Lung (tissue), 12 donors: ENCODE measurements around the gene LMTK2. TPM values are rescaled to one million over a fixed set of nuclear protein-coding genes. Genes with fewer than 3 reads are reported as not detected.

Experiments used
- ATAC-seq: fragments of 200-7000 bp; cut with Tn5 transposase; one replicate; pipeline ENCODE4 v1.9.1; 2020; ENCODE audit warnings: moderate number of reproducible peaks; ENCODE audit not compliant: insufficient read depth, low FRiP score
- DNase-seq, 3 donors: peaks; one replicate each; pipeline ENCODE4 v3.0.0-alpha.2; 2013 to 2017
- H3K27ac ChIP-seq, 2 donors: one replicate each; pipeline ENCODE4 v1.5.1; 2013; ENCODE audit warnings: mild to moderate bottlenecking in 2 of 2, moderate library complexity in 2 of 2, control low read depth in 1 of 2, inconsistent platforms in 1 of 2, low read depth in 1 of 2, low read length in 1 of 2
- H3K27me3 ChIP-seq, 3 donors: one replicate each; pipeline ENCODE4 v1.5.1; 2013; ENCODE audit warnings: low read length in 2 of 3; ENCODE audit not compliant: control insufficient read depth in 3 of 3, insufficient read depth in 3 of 3
- H3K36me3 ChIP-seq, 4 donors: one replicate each; pipeline ENCODE4 v1.5.1; 2013; ENCODE audit warnings: low read length in 4 of 4, mild to moderate bottlenecking in 1 of 4, moderate library complexity in 1 of 4; ENCODE audit not compliant: control insufficient read depth in 4 of 4, insufficient read depth in 4 of 4
- H3K4me1 ChIP-seq, 5 donors: one replicate each; pipeline ENCODE4 v1.5.1; 2013; ENCODE audit warnings: low read length in 5 of 5, mild to moderate bottlenecking in 2 of 5, moderate library complexity in 1 of 5; ENCODE audit not compliant: control insufficient read depth in 5 of 5, insufficient read depth in 5 of 5
- H3K4me3 ChIP-seq: one replicate; pipeline ENCODE4 v1.5.1; 2013; ENCODE audit warnings: mild to moderate bottlenecking, control low read depth, moderate library complexity
- H3K9ac ChIP-seq, 2 donors: one replicate each; pipeline ENCODE4 v1.5.1; 2013; ENCODE audit warnings: low read length in 2 of 2, control low read depth in 1 of 2; ENCODE audit not compliant: insufficient read depth in 1 of 2
- H3K9me3 ChIP-seq, 4 donors: one replicate each; pipeline ENCODE4 v1.5.1; 2013; ENCODE audit warnings: low read length in 3 of 4, mild to moderate bottlenecking in 1 of 4, moderate library complexity in 1 of 4; ENCODE audit not compliant: control insufficient read depth in 4 of 4, insufficient read depth in 3 of 4
- WGBS, 2 donors: extraction: QIAGEN DNeasy Blood & Tissue Kit; methylation state at CpG; one replicate each; pipeline ENCODE4 v1.1.7; 2013; 5-methylcytosine and 5-hydroxymethylcytosine counted together
- polyA plus RNA-seq, 2 donors: library from polyadenylated mRNA; stranded (reverse); fragments of 200-250 nt; gene quantifications; one replicate each; pipeline ENCODE4 v1.2.1, GENCODE V29; 2013
- total RNA-seq, 2 donors: library from RNA; depleted of rRNA in 1 of 2; stranded (reverse); fragments of >200 nt in 1 of 2; gene quantifications; one replicate each; pipeline ENCODE4 v1.2.1, GENCODE V29; 2014 to 2021
- TF ChIP-seq, protein P1 (sequence below): IDR thresholded peaks from 2 replicates; pipeline ENCODE4 v1.5.1; 2012; ENCODE audit warnings: mild to moderate bottlenecking; ENCODE audit errors: control extremely low read depth, extremely low read depth
- donor health status: control.
- donor health status: control.
- donor health status: Bipolar disorder and iron deficiency.
- donor health status: healthy.
- donor health status: DM: yes; HTN: yes; CAD: no.

LMTK2 gene
- total and polyA plus RNA-seq, 4 donors: 6.6 to 25.8 (median 15.7) TPM

DNA sequence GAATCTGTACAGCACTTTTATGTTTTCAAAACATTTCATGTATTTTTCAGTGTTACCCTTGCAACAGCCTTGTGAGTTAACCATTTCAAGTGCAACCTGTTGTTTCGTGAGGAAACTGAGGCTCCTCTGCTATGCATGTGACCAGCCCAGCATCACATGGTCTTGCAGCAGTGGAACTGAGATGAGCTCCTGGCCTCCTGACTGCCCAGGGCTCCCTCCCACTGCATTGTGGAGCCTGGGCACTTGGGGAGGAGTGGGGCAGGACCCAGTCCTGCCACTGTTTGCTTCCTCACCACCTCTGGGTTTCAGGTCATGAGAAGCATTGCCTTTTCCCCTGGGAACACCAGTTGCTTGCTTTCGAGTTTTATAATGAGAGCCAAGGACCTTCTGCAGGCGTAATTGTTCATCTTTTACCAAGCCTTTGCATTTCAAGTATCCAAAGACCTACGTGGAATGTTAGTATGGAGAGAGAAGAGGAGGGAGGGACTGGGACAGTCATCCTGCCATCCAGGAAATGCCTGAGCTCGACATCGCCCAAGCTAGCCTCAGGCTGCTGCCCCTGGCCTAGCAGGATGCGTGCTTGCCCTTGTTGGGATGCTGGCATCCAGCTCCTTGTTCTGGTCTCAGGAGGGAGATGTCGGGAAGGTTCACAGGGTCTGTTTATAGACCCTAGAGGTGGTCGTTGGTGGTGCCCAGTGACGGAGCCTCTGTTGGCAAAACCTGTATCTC, 72.3 kb downstream of the LMTK2 start:
- DNase-seq (no peak), ATAC-seq (no peak)
- H3K27me3 ChIP-seq: no peaks in the 10 kb centered on the region
- no peak overlapping the region for H3K4me3 ChIP-seq
- H3K9me3 ChIP-seq: no peaks in the 10 kb centered on the region
- peaks cover 0 to 18% (median 5%) of the 10 kb centered on the region in 4 donors for H3K36me3 ChIP-seq
- peaks cover 0 to 6% (median 0%) of the 10 kb centered on the region in 5 donors for H3K4me1 ChIP-seq
- TF ChIP-seq, protein P1, sequence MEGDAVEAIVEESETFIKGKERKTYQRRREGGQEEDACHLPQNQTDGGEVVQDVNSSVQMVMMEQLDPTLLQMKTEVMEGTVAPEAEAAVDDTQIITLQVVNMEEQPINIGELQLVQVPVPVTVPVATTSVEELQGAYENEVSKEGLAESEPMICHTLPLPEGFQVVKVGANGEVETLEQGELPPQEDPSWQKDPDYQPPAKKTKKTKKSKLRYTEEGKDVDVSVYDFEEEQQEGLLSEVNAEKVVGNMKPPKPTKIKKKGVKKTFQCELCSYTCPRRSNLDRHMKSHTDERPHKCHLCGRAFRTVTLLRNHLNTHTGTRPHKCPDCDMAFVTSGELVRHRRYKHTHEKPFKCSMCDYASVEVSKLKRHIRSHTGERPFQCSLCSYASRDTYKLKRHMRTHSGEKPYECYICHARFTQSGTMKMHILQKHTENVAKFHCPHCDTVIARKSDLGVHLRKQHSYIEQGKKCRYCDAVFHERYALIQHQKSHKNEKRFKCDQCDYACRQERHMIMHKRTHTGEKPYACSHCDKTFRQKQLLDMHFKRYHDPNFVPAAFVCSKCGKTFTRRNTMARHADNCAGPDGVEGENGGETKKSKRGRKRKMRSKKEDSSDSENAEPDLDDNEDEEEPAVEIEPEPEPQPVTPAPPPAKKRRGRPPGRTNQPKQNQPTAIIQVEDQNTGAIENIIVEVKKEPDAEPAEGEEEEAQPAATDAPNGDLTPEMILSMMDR: no peak
- H3K27ac ChIP-seq: peak overlapping the region in 1 of 2 donors; percentile 89
- WGBS, 2 donors: 76 to 84% methylated on average over 10 of the region's 10 CpGs
- no peak overlapping the region for H3K9ac ChIP-seq

DNA sequence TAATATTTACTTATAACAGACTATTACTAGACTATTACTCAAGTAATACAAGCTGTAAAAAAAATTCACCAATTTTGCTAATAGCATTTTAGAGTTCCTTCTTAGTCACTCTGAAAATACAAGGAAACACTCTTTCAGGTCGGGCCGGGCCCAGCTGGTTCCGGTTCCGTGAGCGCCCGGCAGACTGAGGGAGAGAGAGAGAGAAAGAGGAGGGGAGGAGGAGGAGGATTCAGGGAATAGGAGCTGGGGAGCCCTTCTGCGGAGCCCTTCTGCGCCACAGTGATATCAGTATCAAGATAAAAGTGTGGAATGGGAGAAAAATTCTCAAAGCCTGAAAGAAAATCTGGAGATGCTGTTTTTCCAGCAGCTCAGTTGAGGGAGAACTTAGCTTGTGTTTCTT, 74.1 kb downstream of the LMTK2 start:
- DNase-seq (no peak), ATAC-seq (no peak)
- H3K36me3 ChIP-seq: peaks cover 0 to 9% (median under 1%) of the 10 kb centered on the region in 4 donors
- H3K4me3 ChIP-seq: no peak overlapping the region
- 81 to 86% methylated on average over 8 of the region's 8 CpGs for WGBS, 2 donors
- TF ChIP-seq, protein P1: no peak
- peaks cover 0 to 6% (median 0%) of the 10 kb centered on the region in 5 donors for H3K4me1 ChIP-seq
- H3K9me3 ChIP-seq: no peaks in the 10 kb centered on the region
- no peak overlapping the region for H3K9ac ChIP-seq
- H3K27ac ChIP-seq: no peak overlapping the region
- H3K27me3 ChIP-seq: no peaks in the 10 kb centered on the region

DNA sequence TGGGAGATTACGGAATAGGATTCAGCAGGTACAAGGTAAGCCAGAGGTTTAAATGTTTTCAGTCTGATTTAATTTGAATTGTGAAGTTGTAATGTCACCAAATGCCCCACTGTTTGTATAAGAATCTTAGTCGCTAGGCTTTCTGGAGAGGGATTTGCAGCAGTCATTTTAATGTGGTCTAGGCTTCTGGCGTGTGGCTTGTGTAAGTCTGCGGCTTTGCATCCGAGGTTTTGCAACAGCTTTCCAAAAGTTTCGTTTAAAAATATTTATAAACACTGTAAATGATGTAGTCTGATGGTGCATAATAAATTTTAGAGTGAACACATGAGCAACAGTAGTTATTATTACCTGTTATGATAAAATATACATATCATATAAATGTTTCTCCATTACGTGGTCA, 78.4 kb downstream of the LMTK2 start:
- Histone ChIP-seq H3K4me3 (no peak overlapping the region), H3K27me3 (no peaks in the 10 kb centered on the region), H3K36me3 (peaks cover 0 to 17% (median 5%) of the 10 kb centered on the region in 4 donors), H3K4me1 (no peaks in the 10 kb centered on the region), H3K27ac (no peak overlapping the region), H3K9me3 (peaks cover 0 to 3% (median 0%) of the 10 kb centered on the region in 4 donors), H3K9ac (no peak overlapping the region)
- no peak for ATAC-seq
- 61 to 86% methylated on average over 7 of the region's 7 CpGs for WGBS, 2 donors
- TF ChIP-seq, protein P1: no peak
- no peak for DNase-seq
